Measurements from ENCODE around the gene SLC25A10. TPM values are rescaled to one million over a fixed set of nuclear protein-coding genes. Genes with fewer than 3 reads are reported as not detected.
A peak's percentile ranks its signal among the peaks of the same experiment; 100 is the strongest.

The SLC25A10 gene
- total and polyA plus RNA-seq, 7 experiments from 2014 or later = 3.4 to 27.4 (median 5.2) TPM

DNA sequence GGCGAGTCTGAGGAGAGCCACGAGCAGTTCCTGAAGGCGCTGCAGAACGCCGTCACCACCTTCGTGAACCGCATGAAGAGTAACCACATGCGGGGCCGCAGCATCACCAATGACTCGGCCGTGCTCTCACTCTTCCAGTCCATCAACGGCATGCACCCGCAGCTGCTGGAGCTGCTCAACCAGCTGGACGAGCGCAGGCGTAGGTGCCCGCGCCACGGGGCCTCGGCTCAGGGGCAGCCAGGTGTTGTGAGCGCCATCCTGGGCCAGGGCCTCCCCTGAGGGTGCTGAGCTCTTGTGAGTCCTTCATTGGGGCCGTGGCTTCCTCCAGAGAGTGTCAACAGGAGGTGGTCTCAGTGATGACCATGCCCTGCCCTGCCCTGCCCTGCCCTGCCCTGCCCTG is 16.3 kb upstream of the SLC25A10 start:
- H3K36me3 Mint-ChIP-seq = peaks cover 0 to 30% (median 0%) of the 10 kb centered on the region in 5 donors
- intact Hi-C loops (cut with micrococcal nuclease) = no loop called here
- H3K4me1 ChIP-seq (ENCODE audit: control insufficient read depth in 2 of 2, insufficient read depth in 2 of 2, low read length in 2 of 2) = no peaks in the 10 kb centered on the region
- ATAC-seq (no peak), DNase-seq (no peak)
- H3K9me3 ChIP-seq (ENCODE audit: control insufficient read depth in 2 of 3, low read length in 3 of 3) = no peaks in the 10 kb centered on the region
- no peak overlapping the region for H3K27ac ChIP-seq (ENCODE audit: low read depth, low read length)
- POLR2A ChIA-PET = interaction anchor here (2.4 kb wide), 1 partner anchor 12 kb away, joined by 8 read pairs; the partner anchor contains the start of genes ARL16 and HGS
- no peaks in the 10 kb centered on the region for H3K27me3 ChIP-seq (ENCODE audit: control insufficient read depth in 2 of 2, insufficient read depth in 2 of 2, low read length in 2 of 2)
- H3K36me3 ChIP-seq (ENCODE audit: control insufficient read depth in 2 of 3, insufficient read depth in 3 of 3, low read length in 3 of 3) = peaks cover 2 to 88% (median 4%) of the 10 kb centered on the region in 3 experiments
- H3K4me3 ChIP-seq (ENCODE audit: low read length) = no peak overlapping the region
- no peaks in the 10 kb centered on the region for H3K27me3 Mint-ChIP-seq
- peaks cover under 1 to 8% (median 2%) of the 10 kb centered on the region in 7 donors for H3K4me1 Mint-ChIP-seq
- H3K27ac Mint-ChIP-seq = no peak overlapping the region
- no peak overlapping the region for H3K4me3 Mint-ChIP-seq
- no peaks in the 10 kb centered on the region for H3K9me3 Mint-ChIP-seq
- CTCF ChIA-PET = interaction anchor here (1.3 kb wide), 1 partner anchor 9 kb away, joined by 4 read pairs; no protein-coding TSS in a partner anchor

DNA sequence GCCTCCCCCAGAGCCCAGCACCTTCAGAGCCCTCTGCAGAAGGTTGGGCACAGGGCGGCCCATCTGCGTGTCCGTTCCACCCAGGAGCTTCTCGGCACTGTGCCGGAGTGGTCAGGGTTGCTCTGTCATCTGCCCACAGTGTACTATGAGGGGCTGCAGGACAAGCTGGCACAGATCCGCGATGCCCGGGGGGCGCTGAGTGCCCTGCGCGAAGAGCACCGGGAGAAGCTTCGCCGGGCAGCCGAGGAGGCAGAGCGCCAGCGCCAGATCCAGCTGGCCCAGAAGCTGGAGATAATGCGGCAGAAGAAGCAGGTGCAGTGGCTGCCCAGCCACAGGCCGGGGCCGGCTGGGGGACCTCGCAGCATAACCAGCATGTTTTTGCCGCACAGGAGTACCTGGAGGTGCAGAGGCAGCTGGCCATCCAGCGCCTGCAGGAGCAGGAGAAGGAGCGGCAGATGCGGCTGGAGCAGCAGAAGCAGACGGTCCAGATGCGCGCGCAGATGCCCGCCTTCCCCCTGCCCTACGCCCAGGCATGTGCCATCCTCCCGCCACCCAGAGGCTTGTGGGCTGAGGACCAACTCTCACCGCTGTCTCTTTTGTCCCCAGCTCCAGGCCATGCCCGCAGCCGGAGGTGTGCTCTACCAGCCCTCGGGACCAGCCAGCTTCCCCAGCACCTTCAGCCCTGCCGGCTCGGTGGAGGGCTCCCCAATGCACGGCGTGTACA is 15.7 kb upstream of the SLC25A10 start:
- ChIA-PET POLR2A (interaction anchor here (2.4 kb wide), 1 partner anchor 13 kb away, joined by 8 read pairs; the partner anchor contains the start of genes ARL16 and HGS), CTCF (interaction anchor here (0.6 to 1.3 kb wide), 2 partner anchors 8 to 16 kb away, joined by 3 to 4 read pairs; no protein-coding TSS in a partner anchor)
- DNase-seq (no peak), ATAC-seq (no peak)
- H3K4me1 Mint-ChIP-seq = peaks cover 5 to 11% (median 7%) of the 10 kb centered on the region in 7 donors
- H3K9me3 Mint-ChIP-seq = no peaks in the 10 kb centered on the region
- H3K27ac ChIP-seq (ENCODE audit: low read depth, low read length) = no peak overlapping the region
- H3K4me1 ChIP-seq (ENCODE audit: control insufficient read depth in 2 of 2, insufficient read depth in 2 of 2, low read length in 2 of 2) = peaks cover 1 to 2% of the 10 kb centered on the region in 2 donors
- peaks cover under 1 to 88% (median 7%) of the 10 kb centered on the region in 3 experiments for H3K36me3 ChIP-seq (ENCODE audit: control insufficient read depth in 2 of 3, insufficient read depth in 3 of 3, low read length in 3 of 3)
- no peak overlapping the region for H3K27ac Mint-ChIP-seq
- no peak overlapping the region for H3K4me3 Mint-ChIP-seq
- H3K36me3 Mint-ChIP-seq = peaks cover 0 to 30% (median 0%) of the 10 kb centered on the region in 5 donors
- intact Hi-C loops (cut with micrococcal nuclease) = no loop called here
- no peaks in the 10 kb centered on the region for H3K9me3 ChIP-seq (ENCODE audit: control insufficient read depth in 2 of 3, low read length in 3 of 3)
- H3K27me3 ChIP-seq (ENCODE audit: control insufficient read depth in 2 of 2, insufficient read depth in 2 of 2, low read length in 2 of 2) = no peaks in the 10 kb centered on the region
- no peak overlapping the region for H3K4me3 ChIP-seq (ENCODE audit: low read length)
- H3K27me3 Mint-ChIP-seq = no peaks in the 10 kb centered on the region

DNA sequence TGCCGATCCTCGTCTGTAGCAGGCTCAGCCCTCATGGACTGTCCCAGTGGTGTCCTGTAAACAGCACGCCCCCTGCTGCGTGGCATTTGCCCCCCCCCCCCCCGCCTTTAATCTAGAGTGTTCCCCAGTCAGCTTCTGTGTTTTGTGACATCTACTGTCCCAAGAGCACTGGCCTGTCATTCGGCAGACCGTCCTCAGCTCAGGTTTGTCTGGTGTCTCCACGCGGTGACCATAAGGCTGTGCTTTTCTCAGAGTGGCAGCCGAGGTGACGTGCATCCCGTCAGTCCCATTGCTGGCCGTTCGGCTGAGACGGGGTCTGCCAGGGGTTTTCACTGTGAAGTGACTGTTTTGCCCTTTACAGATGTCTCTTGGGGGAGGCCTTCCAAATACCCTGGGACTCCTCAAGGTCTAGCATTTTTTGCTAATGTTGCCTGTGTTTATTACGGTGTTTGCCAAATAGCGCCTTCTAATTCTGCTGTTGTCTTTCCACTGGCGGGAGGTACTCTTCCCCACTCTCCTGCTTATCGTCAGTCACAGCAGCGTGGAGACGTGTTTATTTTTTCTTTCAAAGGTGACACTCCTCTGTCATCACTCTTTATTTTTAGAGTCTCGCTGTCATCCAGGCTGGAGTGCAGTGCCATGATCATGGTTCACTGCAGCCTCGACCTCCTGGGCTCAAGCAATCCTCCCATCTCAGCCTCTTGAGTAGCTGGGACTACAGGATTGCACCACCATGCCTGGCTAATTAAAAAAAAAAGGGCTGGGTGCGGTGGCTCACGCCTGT is 14.6 kb upstream of the SLC25A10 start:
- peak overlapping the region in 2 of 9 donors; percentile 14 to 51 for H3K27ac Mint-ChIP-seq
- POLR2A ChIA-PET = no interaction called here

DNA sequence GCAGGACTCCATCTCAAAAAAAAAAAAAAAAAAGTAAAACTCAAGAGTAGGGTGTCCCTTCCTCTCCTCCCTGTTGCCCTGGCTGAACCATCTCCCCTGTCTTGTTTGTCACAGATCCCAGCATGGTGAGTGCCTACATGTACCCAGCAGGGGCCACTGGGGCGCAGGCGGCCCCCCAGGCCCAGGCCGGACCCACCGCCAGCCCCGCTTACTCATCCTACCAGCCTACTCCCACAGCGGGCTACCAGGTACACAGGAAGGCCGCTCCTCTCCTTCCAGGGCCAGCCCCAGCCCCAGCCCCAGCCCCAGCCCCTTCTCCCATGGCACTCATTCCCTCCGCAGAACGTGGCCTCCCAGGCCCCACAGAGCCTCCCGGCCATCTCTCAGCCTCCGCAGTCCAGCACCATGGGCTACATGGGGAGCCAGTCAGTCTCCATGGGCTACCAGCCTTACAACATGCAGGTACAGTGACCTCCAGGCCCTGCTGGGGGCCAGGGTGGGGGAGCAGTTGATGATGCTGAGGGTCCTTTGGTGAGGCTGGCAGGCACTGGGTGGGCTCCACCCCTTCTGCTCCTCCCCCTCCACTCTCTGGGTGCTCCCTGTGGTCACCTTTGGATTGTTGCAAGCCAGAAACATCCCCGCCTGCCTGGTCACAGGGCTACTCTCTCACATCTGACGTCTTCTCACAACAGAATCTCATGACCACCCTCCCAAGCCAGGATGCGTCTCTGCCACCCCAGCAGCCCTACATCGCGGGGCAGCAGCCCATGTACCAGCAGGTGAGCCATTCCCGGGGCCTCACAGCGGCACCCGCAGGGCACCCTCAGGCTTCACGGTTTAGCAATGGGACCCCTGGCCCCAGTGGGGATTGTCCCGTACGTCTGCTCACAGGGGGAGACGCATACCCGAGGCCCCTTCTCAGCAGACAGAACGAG is 11.5 kb upstream of the SLC25A10 start:
- intact Hi-C loops (cut with micrococcal nuclease) = loop anchor here in 1 of 2 donors (5.0 kb wide), 2 partner anchors 33 to 148 kb away; partner anchors contain the start of genes CCDC137, FAAP100 and OXLD1
- H3K9me3 Mint-ChIP-seq = no peaks in the 10 kb centered on the region
- Histone ChIP-seq H3K4me1 (ENCODE audit: control insufficient read depth in 2 of 2, insufficient read depth in 2 of 2, low read length in 2 of 2) (peaks cover 23 to 24% of the 10 kb centered on the region in 2 donors), H3K27me3 (ENCODE audit: control insufficient read depth in 2 of 2, insufficient read depth in 2 of 2, low read length in 2 of 2) (no peaks in the 10 kb centered on the region), H3K9me3 (ENCODE audit: control insufficient read depth in 2 of 3, low read length in 3 of 3) (no peaks in the 10 kb centered on the region), H3K4me3 (ENCODE audit: low read length) (no peak overlapping the region), H3K36me3 (ENCODE audit: control insufficient read depth in 2 of 3, insufficient read depth in 3 of 3, low read length in 3 of 3) (peaks cover 0 to 67% (median 11%) of the 10 kb centered on the region in 3 experiments), H3K27ac (ENCODE audit: low read depth, low read length) (no peak overlapping the region)
- no peak for DNase-seq
- peak overlapping the region in 4 of 9 donors; percentile 33 to 81 (median 54) for H3K27ac Mint-ChIP-seq
- ChIA-PET POLR2A (interaction anchor here (3.6 kb wide), 1 partner anchor 17 kb away, joined by 49 read pairs; the partner anchor contains the start of genes ARL16 and HGS), CTCF (no interaction called here)
- peaks cover 17 to 37% (median 24%) of the 10 kb centered on the region in 7 donors for H3K4me1 Mint-ChIP-seq
- H3K36me3 Mint-ChIP-seq = peaks cover 0 to 24% (median 0%) of the 10 kb centered on the region in 5 donors
- no peak for ATAC-seq
- no peaks in the 10 kb centered on the region for H3K27me3 Mint-ChIP-seq
- peak overlapping the region in 7 of 10 donors; percentile 18 to 88 (median 48) for H3K4me3 Mint-ChIP-seq

More for the DNA sequence above, 14.6 kb upstream of the SLC25A10 start:
- peaks cover 0 to 82% (median 11%) of the 10 kb centered on the region in 3 experiments for H3K36me3 ChIP-seq (ENCODE audit: control insufficient read depth in 2 of 3, insufficient read depth in 3 of 3, low read length in 3 of 3)
- peaks cover 12 to 13% of the 10 kb centered on the region in 2 donors for H3K4me1 ChIP-seq (ENCODE audit: control insufficient read depth in 2 of 2, insufficient read depth in 2 of 2, low read length in 2 of 2)
- no peaks in the 10 kb centered on the region for H3K9me3 Mint-ChIP-seq
- CTCF ChIA-PET = interaction anchor here (0.6 kb wide), 1 partner anchor 15 kb away, joined by 3 read pairs; no protein-coding TSS in a partner anchor
- no peak for DNase-seq
- H3K4me3 Mint-ChIP-seq = no peak overlapping the region
- H3K4me3 ChIP-seq (ENCODE audit: low read length) = no peak overlapping the region
- peaks cover 0 to 24% (median 0%) of the 10 kb centered on the region in 5 donors for H3K36me3 Mint-ChIP-seq
- intact Hi-C loops (cut with micrococcal nuclease) = no loop called here
- H3K27me3 ChIP-seq (ENCODE audit: control insufficient read depth in 2 of 2, insufficient read depth in 2 of 2, low read length in 2 of 2) = no peaks in the 10 kb centered on the region
- H3K27me3 Mint-ChIP-seq = no peaks in the 10 kb centered on the region
- H3K4me1 Mint-ChIP-seq = peaks cover 9 to 18% (median 16%) of the 10 kb centered on the region in 7 donors
- no peaks in the 10 kb centered on the region for H3K9me3 ChIP-seq (ENCODE audit: control insufficient read depth in 2 of 3, low read length in 3 of 3)
- ATAC-seq = no peak
- no peak overlapping the region for H3K27ac ChIP-seq (ENCODE audit: low read depth, low read length)

DNA sequence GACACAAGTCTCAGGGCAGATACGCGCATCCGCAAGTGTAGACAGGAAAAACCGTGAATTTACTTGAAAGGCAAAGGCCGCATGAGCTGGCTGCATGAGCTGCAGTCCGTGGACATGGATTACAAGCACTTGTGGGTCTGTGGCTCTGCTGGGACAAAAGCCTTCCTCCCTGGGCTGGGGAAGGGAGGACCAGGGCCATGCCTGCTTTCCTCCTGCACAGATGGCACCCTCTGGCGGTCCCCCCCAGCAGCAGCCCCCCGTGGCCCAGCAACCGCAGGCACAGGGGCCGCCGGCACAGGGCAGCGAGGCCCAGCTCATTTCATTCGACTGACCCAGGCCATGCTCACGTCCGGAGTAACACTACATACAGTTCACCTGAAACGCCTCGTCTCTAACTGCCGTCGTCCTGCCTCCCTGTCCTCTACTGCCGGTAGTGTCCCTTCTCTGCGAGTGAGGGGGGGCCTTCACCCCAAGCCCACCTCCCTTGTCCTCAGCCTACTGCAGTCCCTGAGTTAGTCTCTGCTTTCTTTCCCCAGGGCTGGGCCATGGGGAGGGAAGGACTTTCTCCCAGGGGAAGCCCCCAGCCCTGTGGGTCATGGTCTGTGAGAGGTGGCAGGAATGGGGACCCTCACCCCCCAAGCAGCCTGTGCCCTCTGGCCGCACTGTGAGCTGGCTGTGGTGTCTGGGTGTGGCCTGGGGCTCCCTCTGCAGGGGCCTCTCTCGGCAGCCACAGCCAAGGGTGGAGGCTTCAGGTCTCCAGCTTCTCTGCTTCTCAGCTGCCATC is 10.6 kb upstream of the SLC25A10 start:
- Mint-ChIP-seq H3K27ac (peak overlapping the region in 5 of 9 donors; percentile 18 to 96 (median 89)), H3K27me3 (no peaks in the 10 kb centered on the region), H3K9me3 (no peaks in the 10 kb centered on the region), H3K4me1 (peaks cover 21 to 38% (median 28%) of the 10 kb centered on the region in 7 donors), H3K4me3 (peak overlapping the region in 8 of 10 donors; percentile 36 to 94 (median 86)), H3K36me3 (peaks cover 0 to 30% (median 0%) of the 10 kb centered on the region in 5 donors)
- POLR2A ChIA-PET = interaction anchor here (1.5 to 3.6 kb wide), 3 partner anchors 18 to 38 kb away, joined by 7 to 49 read pairs (median 12); partner anchors contain the start of genes ARL16 and HGS
- H3K4me3 ChIP-seq (ENCODE audit: low read length) = no peak overlapping the region
- CTCF ChIA-PET = no interaction called here
- no peak for ATAC-seq
- peaks cover 23 to 24% of the 10 kb centered on the region in 2 donors for H3K4me1 ChIP-seq (ENCODE audit: control insufficient read depth in 2 of 2, insufficient read depth in 2 of 2, low read length in 2 of 2)
- H3K36me3 ChIP-seq (ENCODE audit: control insufficient read depth in 2 of 3, insufficient read depth in 3 of 3, low read length in 3 of 3) = peaks cover 0 to 67% (median 11%) of the 10 kb centered on the region in 3 experiments
- no peaks in the 10 kb centered on the region for H3K9me3 ChIP-seq (ENCODE audit: control insufficient read depth in 2 of 3, low read length in 3 of 3)
- peak overlapping the region; percentile 95 for H3K27ac ChIP-seq (ENCODE audit: low read depth, low read length)
- no peak for DNase-seq
- intact Hi-C loops (cut with micrococcal nuclease) = loop anchor here (2.0 to 5.0 kb wide), 6 partner anchors 34 to 159 kb away; partner anchors contain the start of genes FAAP100 (in 2 of the 2), CCDC137 (in 1 of the 2), MCRIP1 (in 1 of the 2) and NPLOC4 (in 1 of the 2)
- no peaks in the 10 kb centered on the region for H3K27me3 ChIP-seq (ENCODE audit: control insufficient read depth in 2 of 2, insufficient read depth in 2 of 2, low read length in 2 of 2)

All from naive thymus-derived CD4-positive, alpha-beta T cell (primary cell).